GM19395 (cell line): ENCODE data around the gene CRTC3.

Experiments used
- ATAC-seq: cut with Tn5 transposase; IDR thresholded peaks from one replicate; pipeline ENCODE4 v1.9.1; 2021; ENCODE audit warnings: mild to moderate bottlenecking, moderate library complexity; ENCODE audit not compliant: unreplicated experiment

The CRTC3 gene

DNA sequence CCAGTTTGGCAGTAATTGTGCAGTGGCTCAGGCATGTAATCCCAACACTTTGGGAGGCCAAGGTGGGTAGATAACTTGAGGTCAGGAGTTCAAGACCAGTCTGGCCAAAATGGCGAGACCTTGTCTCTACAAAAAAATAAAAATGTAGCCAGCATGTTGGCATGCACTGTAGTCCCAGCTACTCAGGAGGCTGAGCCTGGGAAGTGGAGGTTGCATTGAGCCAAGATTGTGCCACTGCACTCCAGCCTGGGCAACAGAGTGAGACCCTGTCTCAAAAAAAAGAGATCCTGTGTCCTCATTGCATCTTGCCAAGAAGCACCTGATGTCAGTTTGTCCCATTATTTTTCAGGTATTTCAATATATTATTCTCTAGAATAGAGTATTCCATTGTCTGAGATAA lies 61.8 kb downstream of the CRTC3 start:
- ATAC-seq: no peak

DNA sequence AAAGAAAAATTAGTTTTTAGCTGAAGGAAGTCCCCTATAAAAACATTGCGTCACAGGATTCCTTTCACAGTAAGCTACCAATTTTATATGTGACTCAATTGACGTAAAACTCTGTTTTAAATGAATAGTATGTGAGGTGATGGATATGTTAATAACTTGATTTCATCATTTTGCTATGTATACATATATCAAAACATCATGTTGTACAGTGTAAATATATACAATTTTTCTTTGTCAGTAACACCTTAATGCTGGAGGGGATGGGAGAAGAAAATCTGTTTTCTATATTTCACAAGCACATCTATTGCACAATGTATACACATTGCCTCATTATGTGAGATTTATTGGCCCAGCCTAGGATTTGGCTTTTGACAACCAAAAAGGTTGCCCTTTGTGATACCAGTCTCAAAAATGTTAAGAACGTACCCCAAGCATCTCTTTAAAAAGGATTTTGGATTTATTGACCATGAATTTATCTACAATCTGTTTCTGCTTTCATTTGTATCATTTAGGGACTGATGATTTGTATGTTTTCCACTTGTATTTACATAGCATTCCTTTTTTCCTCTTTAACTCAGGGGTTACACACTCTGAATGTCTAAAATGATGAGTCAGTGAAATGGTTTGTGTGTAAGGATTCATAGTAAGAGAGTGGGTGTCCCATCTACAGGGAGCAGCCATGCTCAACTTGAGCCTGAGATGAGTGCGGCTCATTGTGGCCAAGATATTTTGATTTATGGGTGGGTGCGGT lies 62.6 kb downstream of the CRTC3 start:
- no peak for ATAC-seq

DNA sequence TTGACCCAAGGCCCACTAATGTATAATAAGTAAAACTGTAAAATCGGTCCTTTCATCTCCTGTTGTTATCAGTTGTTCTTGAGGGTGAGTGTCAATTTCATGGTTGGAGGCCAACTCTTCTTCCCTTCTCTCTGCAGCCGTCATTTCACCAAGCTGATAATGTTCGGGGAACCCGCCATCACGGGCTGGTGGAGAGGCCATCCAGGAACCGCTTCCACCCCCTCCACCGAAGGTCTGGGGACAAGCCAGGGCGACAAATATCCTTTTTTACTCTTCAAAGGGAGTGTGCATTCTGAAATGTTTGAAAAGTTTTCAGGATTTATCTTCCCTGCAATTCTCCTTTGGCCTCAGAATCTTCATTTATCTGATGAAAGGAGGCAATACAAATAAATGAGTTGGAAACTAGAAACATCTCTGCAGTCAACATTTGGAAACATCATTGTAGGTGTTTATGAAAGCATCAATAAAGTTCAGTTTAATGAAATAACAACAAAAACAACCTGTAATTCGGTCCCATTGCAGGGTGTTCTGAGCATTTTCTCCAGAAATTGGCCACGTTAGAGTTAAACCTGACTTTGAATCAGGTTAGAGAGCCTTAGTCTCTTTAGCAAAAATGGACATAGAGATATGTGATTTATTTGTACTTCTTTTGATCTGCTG lies 63.9 kb downstream of the CRTC3 start:
- ATAC-seq: no peak

DNA sequence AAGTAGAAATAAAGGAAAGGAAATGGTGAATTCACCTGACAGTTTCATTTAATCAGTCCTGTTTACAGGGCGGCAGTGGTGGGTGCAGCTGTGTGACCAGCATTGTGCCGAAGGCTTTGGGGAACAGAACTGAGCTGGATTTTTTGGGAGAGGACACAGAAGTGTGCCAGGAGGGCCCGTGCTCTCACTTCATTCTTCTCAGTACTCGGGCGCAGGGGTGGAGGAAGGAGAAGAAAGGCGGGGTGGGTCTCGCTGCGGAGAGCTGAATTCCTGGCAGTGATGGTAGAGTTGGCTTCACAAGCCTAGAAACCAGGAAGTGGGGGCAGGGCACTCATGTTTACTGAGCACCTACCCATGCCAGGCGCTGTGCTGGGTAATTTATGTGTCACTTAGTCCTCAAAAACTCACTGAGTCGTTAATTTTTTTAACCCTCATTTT lies 64.6 kb downstream of the CRTC3 start:
- no peak for ATAC-seq

DNA sequence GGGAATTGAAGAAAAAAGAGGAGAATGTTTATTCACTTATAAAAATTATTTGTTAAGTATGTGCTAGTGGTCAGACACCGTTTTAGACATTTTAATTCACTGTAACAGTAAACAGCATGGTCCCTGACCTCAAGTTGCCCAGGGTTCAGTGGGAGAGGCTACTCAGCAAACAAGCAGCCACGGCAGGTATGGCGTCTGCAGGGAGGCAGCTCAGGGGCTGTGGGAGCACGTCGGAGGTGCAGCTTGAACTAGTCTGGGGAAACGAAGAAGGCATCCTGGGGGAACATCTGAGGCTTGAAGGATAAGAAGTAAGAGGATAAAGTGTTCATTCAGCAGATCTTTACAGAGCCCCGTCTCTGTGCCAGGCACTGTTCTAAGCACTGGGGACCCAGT lies 66.0 kb downstream of the CRTC3 start:
- ATAC-seq: peak; percentile 18

DNA sequence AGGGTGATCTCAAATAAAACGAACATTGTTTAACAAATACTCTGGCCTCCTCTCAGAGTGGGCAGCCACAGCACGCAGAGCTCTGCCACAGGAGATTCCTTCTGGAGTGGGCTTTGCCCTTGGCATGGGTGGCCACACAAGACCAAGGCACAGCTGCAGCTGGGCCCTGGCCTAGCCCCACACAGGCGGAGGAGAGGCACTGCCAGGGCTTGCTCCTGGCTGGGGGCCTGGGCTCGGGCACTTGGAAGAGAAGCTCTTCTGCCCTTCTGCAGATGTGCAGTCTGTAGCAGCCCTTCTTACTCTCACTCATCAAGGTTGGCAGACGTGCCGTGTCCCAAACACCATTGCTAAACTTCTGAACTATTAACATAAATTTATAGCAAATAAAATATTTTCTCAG lies 67.2 kb downstream of the CRTC3 start:
- ATAC-seq: no peak

DNA sequence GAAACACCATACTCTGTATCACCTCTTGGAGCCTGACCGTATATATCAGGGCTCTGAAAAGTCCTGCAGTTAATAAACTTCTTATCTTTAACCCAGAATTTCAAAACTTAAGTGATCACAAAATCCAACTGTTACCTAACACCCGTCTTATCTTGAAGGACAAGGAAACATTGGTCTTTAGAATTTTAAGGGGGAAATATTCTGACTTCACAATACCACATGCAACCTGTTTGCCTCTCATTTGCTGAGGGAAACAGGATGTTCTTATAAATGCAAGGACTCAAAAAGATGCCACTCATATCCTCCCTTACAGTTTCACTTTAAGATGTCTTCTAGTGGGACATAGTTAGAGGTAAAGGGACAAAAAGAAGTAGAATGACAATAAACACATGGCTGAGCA lies 67.9 kb downstream of the CRTC3 start:
- peak; percentile 44 for ATAC-seq

- peak; percentile 45 for ATAC-seq
Measured at GRCh38 chr15:90598031-90598577, 68.4 kb downstream of the CRTC3 start.

DNA sequence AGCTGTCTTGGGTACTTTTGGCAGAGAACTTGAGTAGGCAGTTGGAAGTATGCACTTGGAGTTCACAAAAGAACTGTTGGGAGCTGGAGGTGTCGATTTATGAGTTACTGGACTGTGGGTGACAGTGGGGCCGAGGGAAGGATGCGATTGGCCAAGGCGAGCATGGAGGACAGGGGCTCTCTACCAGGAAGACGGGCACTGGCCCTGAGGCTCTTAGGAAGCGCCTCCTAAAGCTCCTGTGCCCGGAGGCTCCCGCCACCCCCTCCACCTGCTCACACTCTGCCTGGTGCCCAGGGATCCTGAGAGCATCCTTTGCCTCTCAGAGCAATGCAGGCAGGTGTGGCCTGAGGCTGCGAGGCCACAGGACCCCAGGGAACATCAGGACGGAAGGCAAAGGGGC lies 69.0 kb downstream of the CRTC3 start:
- ATAC-seq: no peak

DNA sequence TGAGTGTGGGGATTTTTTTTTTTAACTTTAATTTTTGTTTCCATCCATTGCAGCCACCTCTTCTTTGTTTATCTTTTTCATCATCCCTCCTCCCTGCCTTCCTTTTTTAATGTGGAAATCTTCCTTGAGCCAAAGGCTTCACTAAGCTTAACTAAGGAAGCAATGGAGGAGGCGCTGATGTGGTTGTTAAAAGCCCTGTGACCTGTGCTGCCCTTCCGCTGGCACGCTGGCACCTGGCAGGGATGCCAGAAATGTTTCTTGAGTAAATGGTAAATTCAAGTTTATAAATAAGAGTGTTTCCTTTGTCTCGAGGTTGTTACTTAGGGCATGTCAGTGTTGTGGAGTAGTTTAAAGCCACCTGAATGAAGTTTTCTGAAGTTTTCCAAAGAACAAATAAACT lies 69.4 kb downstream of the CRTC3 start:
- ATAC-seq: no peak

DNA sequence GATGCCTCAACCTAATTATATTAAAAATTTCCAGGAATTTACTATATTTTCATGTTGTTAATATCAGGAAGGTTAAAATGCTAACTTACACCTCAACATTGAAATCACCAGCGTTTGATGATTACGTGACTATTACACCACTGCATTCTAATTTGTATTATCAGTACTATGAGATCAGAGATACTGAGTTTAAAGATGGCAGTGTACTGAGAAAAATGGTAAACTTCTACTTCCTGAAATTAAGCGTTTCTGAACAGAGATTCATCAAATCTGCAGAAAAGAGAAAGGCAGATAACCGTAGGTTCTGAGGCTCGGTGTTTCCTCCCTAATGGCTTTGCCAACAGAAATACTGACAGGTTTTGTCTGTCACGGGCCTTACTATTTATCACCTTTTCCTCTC lies 69.9 kb downstream of the CRTC3 start:
- no peak for ATAC-seq

DNA sequence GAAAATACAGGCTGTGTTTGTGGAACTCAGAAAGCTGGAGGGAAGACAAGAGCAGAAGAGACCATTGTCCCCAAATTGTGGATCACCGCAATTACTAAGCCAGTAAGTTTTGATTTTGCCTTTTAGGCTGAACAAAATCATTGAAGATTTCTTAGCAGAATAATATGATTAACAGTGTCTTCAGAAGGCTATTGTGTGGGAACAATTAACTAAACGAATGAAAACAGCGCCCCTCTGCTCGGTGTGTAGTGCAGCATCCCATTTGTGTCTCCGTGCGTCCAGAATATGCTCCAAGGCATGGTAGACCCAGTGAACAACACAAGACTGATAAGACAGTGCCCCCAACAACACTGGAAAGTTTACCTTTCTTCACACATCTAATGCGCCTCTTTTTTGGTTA lies 71.2 kb downstream of the CRTC3 start:
- ATAC-seq: no peak

- ATAC-seq: no peak
Measured at GRCh38 chr15:90603893-90604292, 74.2 kb downstream of the CRTC3 start.

DNA sequence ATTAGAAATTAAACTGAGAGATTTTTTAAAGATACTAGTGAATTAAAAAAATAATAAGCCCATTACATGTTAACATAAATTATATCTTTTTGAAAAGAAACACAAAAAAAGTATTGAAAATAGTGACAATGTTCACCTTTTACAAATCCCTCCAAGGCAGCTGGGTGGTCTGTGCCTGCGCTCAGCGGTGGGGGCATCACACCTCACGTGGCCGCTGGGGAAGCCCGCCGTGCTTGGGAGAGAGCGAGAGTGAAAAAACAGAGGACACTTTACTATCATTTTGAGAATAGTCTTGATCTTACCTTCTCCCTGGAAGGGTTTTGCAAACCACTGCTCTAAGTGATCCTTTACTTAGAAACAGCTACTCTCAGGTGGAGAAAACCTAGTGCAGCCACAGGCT lies 76.9 kb downstream of the CRTC3 start:
- ATAC-seq: no peak

- ATAC-seq: no peak
Measured at GRCh38 chr15:90607361-90607760, 77.6 kb downstream of the CRTC3 start.

DNA sequence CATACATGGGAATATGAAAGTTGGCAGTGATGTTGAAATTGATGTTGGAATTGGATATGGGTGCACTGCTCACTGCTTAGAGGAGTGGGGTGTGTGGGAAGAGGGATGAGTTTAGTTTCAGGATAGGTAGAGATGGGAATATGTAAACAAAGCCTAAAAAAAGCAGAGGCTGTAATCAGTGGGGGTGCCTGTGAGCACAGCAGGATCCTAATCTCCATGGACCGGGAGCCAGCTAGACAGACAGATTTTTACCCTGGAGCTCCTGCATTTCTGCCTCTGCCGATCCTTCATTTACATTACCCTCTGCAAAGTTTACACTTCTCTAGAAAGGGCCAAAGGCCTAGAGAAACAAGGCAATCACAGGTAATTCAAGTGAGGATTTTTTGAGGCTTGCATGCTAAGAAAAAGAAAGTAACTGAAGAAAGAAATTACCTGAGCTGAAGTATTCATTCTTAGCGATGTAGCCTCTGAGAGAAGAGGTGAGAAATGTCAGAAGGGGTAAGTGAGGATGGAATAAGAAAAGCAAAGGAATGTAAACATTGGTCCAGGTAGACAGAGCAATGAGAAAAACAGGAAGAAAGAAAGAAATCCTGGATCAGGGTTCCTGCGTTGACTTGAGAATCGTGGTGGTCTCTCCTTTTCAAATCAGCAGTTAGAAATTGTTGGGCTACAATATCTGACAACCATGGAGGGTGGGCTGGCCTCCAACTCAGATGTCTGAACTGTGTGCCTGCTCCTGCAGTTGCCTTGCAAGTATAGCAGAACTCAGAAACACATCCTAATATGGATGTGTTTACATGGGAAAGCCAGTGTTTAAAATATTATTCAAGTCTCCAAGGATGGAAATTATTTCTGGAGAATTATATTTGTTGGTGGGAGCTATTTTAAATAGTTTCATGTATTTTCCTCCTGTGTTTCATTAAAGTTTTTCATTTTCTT lies 79.8 kb downstream of the CRTC3 start:
- ATAC-seq: no peak

GRCh38 chr15:90610190-90610589 lies 80.5 kb downstream of the CRTC3 start:
- no peak for ATAC-seq

GRCh38 chr15:90611157-90611556 lies 81.4 kb downstream of the CRTC3 start:
- no peak for ATAC-seq

GRCh38 chr15:90617171-90617570 lies 87.4 kb downstream of the CRTC3 start:
- no peak for ATAC-seq

GRCh38 chr15:90617668-90618097 lies 88.0 kb downstream of the CRTC3 start:
- no peak for ATAC-seq
